ENCODE data around the gene KCNQ2.

The KCNQ2 gene

DNA sequence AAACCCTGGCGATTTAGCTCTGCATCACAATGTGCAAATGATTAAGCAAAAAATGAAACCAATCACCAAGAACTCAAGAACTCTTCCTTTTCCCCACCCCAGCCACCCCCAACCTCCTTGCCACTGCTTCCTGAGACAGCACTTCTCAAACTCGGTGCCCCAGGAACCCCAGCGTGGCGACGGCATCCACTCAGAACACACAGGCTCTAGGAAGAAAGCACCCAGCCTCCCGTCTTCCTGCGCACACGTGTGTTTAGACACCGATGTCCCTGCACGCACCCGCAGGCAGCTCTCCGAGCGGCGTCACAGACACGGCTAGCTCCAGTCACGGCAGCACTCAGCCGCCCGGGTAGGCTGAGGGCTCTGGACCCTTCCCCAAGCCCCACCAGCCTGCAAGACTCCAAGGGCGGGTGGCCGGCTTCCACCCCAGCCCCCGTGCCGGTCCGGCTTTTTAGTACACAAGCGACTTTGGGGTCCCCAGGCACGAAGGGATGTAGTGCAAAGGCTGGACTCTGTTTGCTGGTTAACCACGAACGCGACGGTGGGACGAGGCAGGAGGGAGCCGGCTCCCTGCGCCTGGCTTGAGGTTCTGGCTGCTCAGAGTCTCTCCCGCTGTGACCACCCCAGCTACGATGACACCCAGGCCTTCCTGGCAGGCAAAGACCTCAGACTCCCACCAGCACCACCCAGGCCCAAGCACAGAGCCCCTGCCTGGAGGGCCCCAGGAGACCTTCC lies 51.9 kb downstream of the KCNQ2 start:
- TF ChIP-seq CTCF (conservative IDR thresholded peaks at IDR 0.05; ENCODE audit: low read length) = no peak
- no peak for DNase-seq (ENCODE audit: low read depth)
- H3K4me3 ChIP-seq (ENCODE audit: low read length) = no peak overlapping the region

DNA sequence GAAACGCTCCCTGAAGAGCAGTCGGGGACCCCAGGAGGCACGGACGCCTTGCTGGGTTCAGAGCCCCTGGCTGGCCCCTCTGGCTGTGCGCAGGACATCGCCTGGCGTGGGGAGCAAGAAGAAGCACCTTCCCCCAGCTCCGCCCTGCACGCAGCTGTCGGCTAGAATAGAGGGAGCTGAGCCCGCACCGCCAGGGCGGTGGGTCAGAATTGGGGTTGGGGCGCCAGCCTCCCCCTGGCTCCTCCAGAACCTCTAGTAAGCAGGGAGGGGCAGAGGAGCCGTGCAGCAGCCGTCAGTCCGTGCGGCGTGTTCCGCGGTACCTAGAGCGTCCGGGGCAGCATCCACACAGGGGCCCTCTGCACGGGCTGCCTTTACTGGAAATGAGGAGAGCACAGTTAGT lies 53.2 kb downstream of the KCNQ2 start:
- DNase-seq (ENCODE audit: low read depth) = no peak
- TF ChIP-seq CTCF (conservative IDR thresholded peaks at IDR 0.05; ENCODE audit: low read length) = no peak
- no peak overlapping the region for H3K4me3 ChIP-seq (ENCODE audit: low read length)

GRCh38 chr20:63418617-63419016 lies 53.8 kb downstream of the KCNQ2 start:
- H3K4me3 ChIP-seq (ENCODE audit: low read length) = no peak overlapping the region
- no peak for TF ChIP-seq CTCF (conservative IDR thresholded peaks at IDR 0.05; ENCODE audit: low read length)
- no peak for DNase-seq (ENCODE audit: low read depth)

DNA sequence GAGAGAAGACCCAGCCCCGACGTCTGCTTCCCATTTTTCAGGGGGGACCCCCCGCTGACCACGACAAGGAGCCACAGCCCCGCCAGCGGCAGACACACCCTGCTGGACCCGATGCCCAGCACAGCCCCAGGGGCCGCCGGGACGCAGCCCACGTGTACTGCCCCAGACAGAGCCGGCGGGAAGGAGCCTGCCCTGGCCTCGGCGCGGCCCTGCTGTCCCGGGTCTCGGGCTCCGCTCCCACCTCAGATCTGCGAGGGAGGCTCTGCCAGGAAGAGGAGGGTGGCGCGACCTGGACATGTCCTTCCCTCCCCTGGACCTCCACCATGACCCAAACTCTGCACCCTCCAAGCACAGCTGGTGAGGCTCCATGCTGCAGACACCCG lies 54.7 kb downstream of the KCNQ2 start:
- no peak for TF ChIP-seq CTCF (conservative IDR thresholded peaks at IDR 0.05; ENCODE audit: low read length)
- no peak overlapping the region for H3K4me3 ChIP-seq (ENCODE audit: low read length)
- DNase-seq (ENCODE audit: low read depth) = no peak

DNA sequence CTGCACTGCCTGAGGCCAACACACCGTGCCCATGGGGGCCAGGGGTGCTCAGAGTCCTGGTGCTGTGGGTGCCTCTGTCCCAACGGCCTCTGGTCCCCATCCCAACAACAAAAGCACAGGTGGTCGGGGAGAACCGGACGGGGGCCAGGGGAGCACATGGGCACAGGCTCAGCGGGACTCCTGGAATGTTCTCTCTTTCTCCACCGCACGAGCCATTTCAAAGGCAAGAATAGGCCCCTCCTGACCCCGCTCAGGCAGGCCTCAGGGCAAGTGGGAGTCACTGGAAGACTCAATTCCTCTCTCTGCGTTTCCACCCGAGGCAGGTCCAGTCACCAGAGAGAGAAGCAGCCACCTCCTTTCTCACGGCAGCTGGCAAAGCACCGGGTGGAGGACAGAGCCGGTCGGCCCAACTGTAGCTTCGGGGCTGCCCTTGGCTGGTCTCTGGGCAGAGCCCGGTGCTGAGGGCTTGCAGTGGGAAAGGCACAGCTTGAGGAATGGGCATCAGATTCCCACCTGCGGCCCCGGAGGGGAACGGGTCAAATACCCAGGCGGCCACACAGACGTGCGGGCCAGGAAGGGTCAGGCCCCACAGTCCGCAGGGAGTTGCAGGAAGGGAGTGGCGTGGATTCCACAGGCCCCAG lies 55.2 kb downstream of the KCNQ2 start:
- no peak overlapping the region for H3K4me3 ChIP-seq (ENCODE audit: low read length)
- DNase-seq (ENCODE audit: low read depth) = no peak
- no peak for TF ChIP-seq CTCF (conservative IDR thresholded peaks at IDR 0.05; ENCODE audit: low read length)

DNA sequence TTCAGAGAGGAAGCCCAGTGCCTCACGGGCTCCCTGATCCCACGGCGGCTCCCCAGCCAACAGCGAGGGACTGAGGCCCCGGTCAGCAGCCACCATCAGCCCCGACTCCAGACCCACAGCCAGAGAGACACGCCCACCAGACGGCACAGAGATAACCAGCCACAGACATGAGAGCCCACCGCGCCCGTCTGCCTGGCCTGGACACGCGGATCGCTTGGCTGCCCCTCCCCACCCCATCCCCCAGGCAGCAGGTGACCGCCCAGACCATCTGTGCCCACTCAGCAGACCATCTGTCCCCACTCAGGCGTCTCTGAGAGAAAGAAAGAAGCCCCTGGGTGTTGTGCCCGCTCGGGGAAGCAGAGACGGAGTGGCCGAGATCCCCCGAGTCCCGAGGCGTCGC lies 55.8 kb downstream of the KCNQ2 start:
- TF ChIP-seq CTCF (conservative IDR thresholded peaks at IDR 0.05; ENCODE audit: low read length) = no peak
- DNase-seq (ENCODE audit: low read depth) = no peak
- no peak overlapping the region for H3K4me3 ChIP-seq (ENCODE audit: low read length)

Measured in AG10803 (cell line).